ENCODE results near the gene KCNQ4. TPM values are rescaled to one million over a fixed set of nuclear protein-coding genes. Genes with fewer than 3 reads are reported as not detected.

KCNQ4 gene
- polyA plus RNA-seq, 3 donors = 0.67 to 0.88 (median 0.70) TPM

- H3K27ac ChIP-seq (ENCODE audit: low read depth, low read length) = no peak overlapping the region
- 82 to 91% (median 91%) methylated on average over 4 of the region's 4 CpGs for WGBS, 3 donors
Measured at GRCh38 chr1:40751802-40752201, 31.8 kb upstream of the KCNQ4 start.

- WGBS, 3 donors = 94 to 95% (median 95%) methylated on average over 8 of the region's 8 CpGs
- H3K27ac ChIP-seq (ENCODE audit: low read depth, low read length) = no peak overlapping the region
Measured at GRCh38 chr1:40753142-40753882, 30.3 kb upstream of the KCNQ4 start.

GRCh38 chr1:40754201-40754600 is 29.4 kb upstream of the KCNQ4 start:
- 86 to 93% (median 91%) methylated on average over 8 of the region's 8 CpGs for WGBS, 3 donors
- H3K27ac ChIP-seq (ENCODE audit: low read depth, low read length) = no peak overlapping the region

DNA sequence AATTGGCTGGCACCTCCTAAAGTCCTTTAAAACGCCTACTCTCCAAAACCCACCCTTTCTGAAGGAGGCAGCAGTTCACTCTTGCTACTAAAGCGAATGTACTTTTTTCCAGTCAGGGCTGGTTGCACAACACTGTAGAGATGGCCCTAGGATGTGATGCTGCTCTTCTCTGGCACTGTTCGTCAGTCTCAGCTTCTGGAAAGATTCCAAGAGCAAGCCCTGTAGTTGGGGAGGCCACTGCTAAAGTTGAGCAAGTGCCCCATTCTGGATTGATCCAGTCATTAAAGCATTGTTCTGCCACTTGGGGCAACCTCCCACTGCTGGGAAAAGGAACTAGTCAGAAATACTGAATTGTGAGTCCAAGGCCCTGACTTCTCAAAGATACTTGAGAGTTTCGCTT is 28.5 kb upstream of the KCNQ4 start:
- no peak overlapping the region for H3K27ac ChIP-seq (ENCODE audit: low read depth, low read length)
- WGBS, 3 donors = 66 to 82% (median 72%) methylated on average over 4 of the region's 4 CpGs

- no peak overlapping the region for H3K27ac ChIP-seq (ENCODE audit: low read depth, low read length)
- WGBS, 3 donors = 91 to 95% (median 91%) methylated on average over 3 of the region's 3 CpGs
Measured at GRCh38 chr1:40756523-40756922, 27.1 kb upstream of the KCNQ4 start.

GRCh38 chr1:40757084-40757483 is 26.5 kb upstream of the KCNQ4 start:
- H3K27ac ChIP-seq (ENCODE audit: low read depth, low read length) = no peak overlapping the region
- 90 to 94% (median 91%) methylated on average over 8 of the region's 8 CpGs for WGBS, 3 donors

DNA sequence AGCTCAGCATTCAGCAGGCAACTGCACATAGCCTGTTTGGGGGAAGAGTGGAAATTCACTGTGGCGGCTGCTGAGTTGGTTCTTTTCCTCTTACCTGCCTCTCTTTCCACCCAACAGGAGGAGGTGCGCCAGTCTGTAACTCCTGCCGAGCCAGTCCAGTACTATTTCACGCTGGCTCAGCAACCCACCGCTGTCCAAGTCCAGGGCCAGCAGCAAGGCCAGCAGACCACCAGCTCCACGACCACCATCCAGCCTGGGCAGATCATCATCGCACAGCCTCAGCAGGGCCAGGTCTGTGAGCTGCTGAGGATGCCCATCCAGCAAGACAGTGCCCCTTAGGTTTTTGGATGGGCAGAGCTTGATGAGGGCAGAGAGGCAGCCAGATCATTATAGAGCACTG is 25.6 kb upstream of the KCNQ4 start:
- WGBS, 3 donors = 90 to 95% (median 94%) methylated on average over 7 of the region's 7 CpGs
- no peak overlapping the region for H3K27ac ChIP-seq (ENCODE audit: low read depth, low read length)

DNA sequence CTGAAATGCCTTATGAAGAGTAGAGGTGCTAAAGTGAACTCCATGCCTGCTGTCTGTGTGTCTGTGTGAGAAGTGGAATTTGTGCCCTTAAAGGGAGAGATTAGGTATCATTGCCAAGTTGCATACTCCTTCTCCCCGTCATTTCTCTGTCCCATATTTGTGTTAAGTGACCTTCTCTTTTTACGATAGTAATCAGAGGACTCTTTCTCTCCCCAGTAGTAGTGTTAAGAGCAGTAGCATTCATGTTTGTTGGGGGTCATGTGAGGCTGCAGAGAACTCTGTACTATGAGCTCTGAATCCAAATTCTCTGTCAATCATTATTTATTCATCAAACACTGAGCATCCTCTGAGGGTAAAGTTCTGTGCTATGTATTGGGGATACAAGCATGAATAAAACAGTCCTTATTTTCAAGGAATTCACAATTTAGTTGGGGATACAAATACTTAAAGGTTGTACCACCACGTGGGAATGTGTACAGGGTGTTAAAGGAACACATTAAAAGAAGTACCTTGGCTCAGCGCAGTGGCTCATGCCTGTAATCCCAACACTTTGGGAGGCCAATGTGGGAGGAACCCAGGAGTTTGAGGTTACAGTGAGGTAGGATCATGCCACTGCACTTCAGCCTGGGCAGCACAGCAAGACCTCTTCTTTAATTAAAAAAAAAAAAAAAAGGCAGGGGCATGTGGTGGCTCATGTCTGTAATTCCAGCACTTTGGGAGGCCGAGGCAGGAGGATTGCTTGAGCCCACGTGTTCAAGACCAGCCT is 24.8 kb upstream of the KCNQ4 start:
- WGBS, 3 donors = 84 to 97% (median 95%) methylated on average over 6 of the region's 6 CpGs
- no peak overlapping the region for H3K27ac ChIP-seq (ENCODE audit: low read depth, low read length)

GRCh38 chr1:40760984-40761383 is 22.6 kb upstream of the KCNQ4 start:
- no peak overlapping the region for H3K27ac ChIP-seq (ENCODE audit: low read depth, low read length)
- WGBS, 3 donors = 72 to 82% (median 79%) methylated on average over 4 of the region's 4 CpGs

DNA sequence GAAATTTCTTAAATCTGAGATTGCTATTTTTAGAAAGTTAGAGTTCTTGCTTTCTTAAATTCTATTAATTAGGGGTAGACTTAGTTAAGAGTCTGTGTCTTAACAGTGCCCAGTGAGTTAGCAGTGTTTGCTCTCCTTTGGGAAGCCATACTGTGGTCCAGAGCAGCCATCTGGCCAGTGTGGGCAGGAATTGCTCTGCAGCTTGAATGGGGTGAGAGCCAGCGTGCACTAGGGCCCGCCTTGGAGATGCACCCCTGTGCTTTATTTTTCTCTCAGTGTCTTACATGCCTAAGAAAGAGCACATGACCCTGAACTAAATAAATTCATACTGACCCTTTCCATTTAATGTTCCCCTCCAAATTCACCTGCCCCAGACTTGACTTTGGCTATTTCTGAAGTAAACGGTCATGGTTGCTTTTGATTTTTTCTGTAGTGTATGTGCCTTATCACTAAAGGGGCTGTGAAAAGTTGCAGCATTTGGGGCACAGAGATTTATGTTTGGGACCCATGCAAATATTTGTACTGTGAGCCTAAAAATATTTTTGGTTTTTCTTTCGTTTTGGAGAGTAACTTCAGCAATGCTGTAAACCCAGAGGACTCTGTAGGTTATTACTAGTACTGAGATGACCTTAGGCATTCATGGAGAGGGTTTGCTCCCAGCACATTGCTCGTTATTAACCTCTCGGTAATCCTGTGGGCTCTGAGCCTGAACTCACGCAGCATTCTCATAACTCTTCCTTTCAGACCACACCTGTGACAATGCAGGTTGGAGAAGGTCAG is 21.3 kb upstream of the KCNQ4 start:
- H3K27ac ChIP-seq (ENCODE audit: low read depth, low read length) = no peak overlapping the region
- 85 to 90% (median 86%) methylated on average over 7 of the region's 7 CpGs for WGBS, 3 donors

DNA sequence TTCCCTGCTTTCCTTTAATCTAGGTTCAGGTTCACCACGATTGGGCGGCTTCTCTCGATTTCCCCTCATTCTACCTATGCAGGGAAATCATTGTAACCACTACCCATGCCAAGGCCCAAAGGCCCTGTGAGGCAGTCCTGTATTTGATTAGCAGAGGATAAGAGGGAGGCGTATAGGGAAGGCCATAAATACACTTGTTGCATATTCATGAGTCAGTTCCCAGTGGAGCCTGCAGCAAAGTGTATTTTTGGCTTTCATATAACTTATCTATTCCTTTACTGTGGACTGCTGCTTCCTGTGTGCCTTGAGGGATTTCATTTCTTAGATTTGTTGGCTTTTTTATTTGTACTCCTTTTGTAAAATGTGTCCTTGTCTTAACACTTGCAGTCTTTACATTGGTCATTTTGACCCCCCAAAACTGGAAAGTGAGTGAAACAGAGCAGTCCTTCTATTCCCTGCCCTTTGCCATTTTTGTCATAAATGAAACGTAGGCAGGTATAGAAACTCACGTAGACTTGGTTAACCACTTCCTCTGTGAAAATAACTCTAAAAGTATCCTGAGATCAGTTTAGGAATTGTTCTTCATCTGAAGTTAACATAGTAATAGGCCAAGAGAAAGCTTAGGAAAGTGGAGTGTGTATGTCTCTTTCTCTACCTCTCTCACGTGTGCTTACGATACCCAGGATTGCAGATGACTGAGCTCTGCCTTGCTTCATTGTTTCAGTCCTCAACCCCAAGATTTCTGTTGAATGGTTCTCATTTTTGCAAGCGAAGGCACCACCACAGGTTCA is 19.6 kb upstream of the KCNQ4 start:
- H3K27ac ChIP-seq (ENCODE audit: low read depth, low read length) = no peak overlapping the region
- 75 to 90% (median 82%) methylated on average over 9 of the region's 9 CpGs for WGBS, 3 donors

DNA sequence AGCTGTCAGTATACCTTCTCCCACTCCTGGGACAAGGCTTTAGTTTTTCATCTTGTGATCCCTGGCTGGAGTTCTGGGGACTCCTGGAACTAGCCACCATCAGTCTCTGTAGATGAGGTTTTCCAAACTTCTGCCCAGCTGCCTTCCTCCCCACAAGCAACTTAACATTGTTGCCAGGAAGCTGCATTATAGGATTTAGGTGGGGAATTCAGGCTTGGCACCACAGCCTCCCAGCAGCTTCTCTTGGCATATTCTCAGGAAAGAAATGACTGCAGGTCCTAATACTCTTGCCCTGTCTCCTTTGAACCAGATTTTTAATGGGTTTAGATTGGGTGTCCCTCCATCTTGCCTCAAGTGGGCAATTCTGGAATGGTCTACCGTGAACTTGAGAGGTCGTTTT is 18.6 kb upstream of the KCNQ4 start:
- WGBS, 3 donors = 79 to 93% (median 83%) methylated on average over 2 of the region's 2 CpGs
- no peak overlapping the region for H3K27ac ChIP-seq (ENCODE audit: low read depth, low read length)

DNA sequence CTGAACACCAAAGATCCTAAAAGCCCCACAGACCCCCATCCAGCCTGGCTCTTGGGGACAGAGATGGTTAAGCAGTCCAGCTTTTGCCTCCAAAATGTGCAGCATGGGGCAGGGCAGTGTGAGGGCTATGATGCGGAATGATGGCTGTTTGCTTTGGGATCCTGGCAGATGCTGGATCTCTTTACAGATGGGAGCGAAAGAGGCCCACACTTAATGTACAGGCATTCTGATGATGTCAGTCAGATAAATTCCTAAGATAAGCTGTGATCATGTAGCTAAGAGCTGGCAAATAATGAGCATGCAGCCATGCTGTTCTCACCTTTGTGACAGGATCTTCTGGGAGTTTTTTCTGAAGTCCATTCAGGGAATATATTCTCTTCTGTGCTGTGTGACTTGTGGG is 17.6 kb upstream of the KCNQ4 start:
- no peak overlapping the region for H3K27ac ChIP-seq (ENCODE audit: low read depth, low read length)
- 98% methylated on average over 2 of the region's 2 CpGs for WGBS, 3 donors

DNA sequence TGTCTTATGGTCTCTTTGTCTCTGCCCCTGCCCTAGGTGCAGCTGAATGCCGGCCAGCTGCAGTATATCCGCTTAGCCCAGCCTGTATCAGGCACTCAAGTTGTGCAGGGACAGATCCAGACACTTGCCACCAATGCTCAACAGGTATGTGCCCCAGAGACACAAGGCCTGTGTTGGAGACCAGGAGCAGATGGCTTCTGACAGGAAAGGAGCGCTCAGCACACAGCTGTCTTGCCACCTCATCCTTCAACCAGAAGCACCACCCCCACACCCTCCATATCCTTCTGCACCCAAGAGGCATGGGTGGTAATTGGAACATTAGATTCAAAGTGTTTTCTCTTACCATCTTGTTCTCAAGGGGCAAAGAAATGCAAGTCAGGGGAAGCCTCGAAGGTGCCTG is 17.0 kb upstream of the KCNQ4 start:
- WGBS, 3 donors = 97 to 98% (median 97%) methylated on average over 4 of the region's 4 CpGs
- H3K27ac ChIP-seq (ENCODE audit: low read depth, low read length) = no peak overlapping the region

DNA sequence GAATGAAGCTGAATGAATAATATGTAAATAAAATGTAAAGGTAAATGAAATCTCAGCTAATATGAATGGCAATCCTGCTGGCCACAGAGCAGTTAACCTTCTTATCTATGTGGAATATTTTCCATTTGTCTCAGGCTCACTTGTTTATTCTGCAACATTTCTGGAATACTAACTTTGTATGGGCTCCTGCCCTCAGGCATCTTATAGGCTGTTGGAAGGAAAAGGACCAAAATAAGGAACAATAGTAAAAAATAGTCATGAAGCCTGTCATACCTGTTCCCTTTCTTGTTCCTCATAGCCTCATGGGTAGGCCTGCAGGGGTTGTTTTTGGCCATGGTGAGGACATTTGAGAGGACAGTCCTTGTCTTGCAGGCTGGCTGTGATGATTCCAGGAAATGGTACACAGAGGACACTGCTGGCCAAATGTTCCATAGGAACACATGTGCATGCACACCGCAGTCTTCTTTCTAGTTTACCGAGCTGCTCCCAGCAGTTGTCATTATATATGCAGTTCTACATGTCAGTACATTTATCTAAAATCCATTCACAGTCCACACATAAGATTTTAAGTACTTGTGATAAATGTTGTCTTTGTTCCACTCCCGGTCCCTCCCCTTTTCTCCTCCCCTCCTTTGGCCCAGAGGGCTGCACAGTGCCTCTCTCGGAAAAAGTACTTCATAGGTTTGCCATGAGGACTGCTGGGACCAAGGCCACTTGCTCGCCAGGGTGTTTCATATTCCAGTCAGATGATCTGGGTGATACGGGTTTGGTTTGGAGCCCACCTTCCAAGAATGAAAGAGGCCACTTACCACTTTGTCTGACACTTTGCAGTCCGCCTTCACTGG is 15.2 kb upstream of the KCNQ4 start:
- no peak overlapping the region for H3K27ac ChIP-seq (ENCODE audit: low read depth, low read length)
- 80 to 88% (median 83%) methylated on average over 7 of the region's 7 CpGs for WGBS, 3 donors

DNA sequence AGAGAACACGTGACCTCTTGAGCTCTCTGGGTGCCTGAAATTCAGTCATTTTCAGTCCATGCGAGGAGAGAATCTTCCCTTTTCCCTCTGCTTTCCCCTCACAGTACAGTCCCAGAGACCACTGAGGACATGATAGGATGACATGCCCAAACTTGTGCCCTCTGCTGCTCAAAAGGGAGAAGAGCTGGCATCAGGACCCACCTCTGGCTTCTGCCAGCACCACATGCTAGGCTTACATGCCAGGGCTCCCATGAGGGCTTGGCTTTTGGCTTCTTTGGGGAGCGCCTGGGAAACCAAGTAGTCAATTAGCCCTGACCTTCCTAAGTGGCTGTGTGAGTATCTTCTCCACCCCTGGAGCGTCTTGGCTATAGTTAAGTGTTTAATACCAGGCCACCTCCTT is 13.8 kb upstream of the KCNQ4 start:
- H3K27ac ChIP-seq (ENCODE audit: low read depth, low read length) = no peak overlapping the region
- 56 to 84% (median 69%) methylated on average over 4 of the region's 4 CpGs for WGBS, 3 donors

GRCh38 chr1:40770296-40771070 is 13.1 kb upstream of the KCNQ4 start:
- H3K27ac ChIP-seq (ENCODE audit: low read depth, low read length) = no peak overlapping the region
- 75 to 80% (median 79%) methylated on average over 18 of the region's 18 CpGs for WGBS, 3 donors
